Pancreas (tissue), 10 donors: Measurements from ENCODE around the gene OR52R1. TPM values are rescaled to one million over a fixed set of nuclear protein-coding genes. Genes with fewer than 3 reads are reported as not detected.

Source experiments
- ATAC-seq, 4 donors: fragments of 200-7000 bp; cut with Tn5 transposase; one replicate each; pipeline versions ENCODE4 v1.8.0 to v1.9.1; 2020; ENCODE audit warnings: mild to moderate bottlenecking in 4 of 4, moderate library complexity in 4 of 4
- DNase-seq, 6 donors: peaks; one replicate each; pipeline ENCODE4 v3.0.0-alpha.2; 2020
- FAIRE-seq: peaks from 2 replicates; lab custom pipeline; 2012; peaks lifted over from hg19 to GRCh38; lab: Jason Lieb, UNC
- H3K27ac ChIP-seq, 4 donors: fragments of 200-600 bp; sonication (generic); 1 replicate in 3 of 4; 2 replicates in 1 of 4; pipeline versions ENCODE4 v1.5.0 to v1.8.0; 2020
- H3K27me3 ChIP-seq, 4 donors: fragments of 200-600 bp; one replicate each; pipeline ENCODE4 v1.8.0; 2021
- H3K36me3 ChIP-seq, 3 donors: fragments of 200-600 bp; sonication (generic) in 1 of 3; one replicate each; pipeline versions ENCODE4 v1.5.0 to v1.8.0; 2020 to 2021
- H3K4me1 ChIP-seq, 3 donors: fragments of 200-600 bp; one replicate each; pipeline ENCODE4 v1.8.0; 2021
- H3K4me3 ChIP-seq, 4 donors: fragments of 200-600 bp; sonication (generic) in 2 of 4; one replicate each; pipeline versions ENCODE4 v1.5.0 to v1.8.0; 2020 to 2021
- H3K9me3 ChIP-seq, 4 donors: fragments of 200-600 bp; one replicate each; pipeline ENCODE4 v1.8.0; 2021
- CTCF ChIP-seq, 4 donors: fragments of 200-600 bp; sonication (generic) in 3 of 4; IDR thresholded peaks; one replicate each; pipeline versions ENCODE4 v1.5.0 to v1.8.0; 2021; ENCODE audit warnings: antibody characterized with exemption in 4 of 4
- WGBS, 2 donors: extraction: QIAGEN DNeasy Blood & Tissue Kit; methylation state at CpG; one replicate each; pipeline ENCODE4 v1.1.7; 2013; 5-methylcytosine and 5-hydroxymethylcytosine counted together
- intact Hi-C, 3 donors: fragments of 100-400 bp; cut with DNase I; formaldehyde crosslinking; loops; one replicate each; pipeline versions ENCODE4 v1.11.1 to v1.14.2; 2022
- polyA plus RNA-seq, 2 donors: library from polyadenylated mRNA; stranded (reverse); fragments of 200-250 nt; gene quantifications; one replicate each; pipeline ENCODE4 v1.2.3, GENCODE V29; 2013
- total RNA-seq, 6 donors: library from RNA; stranded (reverse); fragmentation: NEBNext Ultra II Directional in 4 of 6; extraction: Animal tissue kit (Norgen Biotek cat#: 25700) in 4 of 6; gene quantifications; one replicate each; pipeline versions ENCODE4 v1.2.1 to v1.2.4, GENCODE V29; 2021 to 2023
- donor health status: healthy with polysubstance abuse.
- donor health status: DM: no; HTN: no; CAD: no; lungs with moderate emphysema.
- donor health status: DM: no; HTN: no; CAD: no.
- donor health status: control.
- donor health status: control.
- donor health status: Bipolar disorder and iron deficiency.
- donor health status: DM: yes; HTN: yes; CAD: no.
- donor health status: DM: no; HTN: no; CAD: no.
- donor health status: DM: no; HTN: no; CAD: no.
- donor health status: DM: yes; HTN: yes; CAD: no.

OR52R1 gene
- total and polyA plus RNA-seq, 8 donors, result not detected

- no peak for FAIRE-seq
- Histone ChIP-seq H3K9me3 (no peaks in the 10 kb centered on the region), H3K4me3 (no peak overlapping the region), H3K4me1 (no peaks in the 10 kb centered on the region), H3K36me3 (no peaks in the 10 kb centered on the region), H3K27me3 (no peaks in the 10 kb centered on the region), H3K27ac (no peak overlapping the region)
- intact Hi-C loops, result no loop called here
- TF ChIP-seq CTCF (IDR thresholded peaks at IDR 0.05), result no peak
- ATAC-seq, result no peak
- 40 to 63% methylated on average over 1 of the region's 1 CpG for WGBS, 2 donors
- DNase-seq, result no peak
Observed at GRCh38 chr11:4830346-4830745, 26.2 kb upstream of the OR52R1 start.

- no peak overlapping the region for H3K4me3 ChIP-seq
- FAIRE-seq (no peak), DNase-seq (no peak), ATAC-seq (peak in 2 of 4 donors; percentile 29 to 43)
- no peaks in the 10 kb centered on the region for H3K9me3 ChIP-seq
- intact Hi-C loops, result no loop called here
- no peaks in the 10 kb centered on the region for H3K4me1 ChIP-seq
- H3K27ac ChIP-seq, result no peak overlapping the region
- no peak for TF ChIP-seq CTCF (IDR thresholded peaks at IDR 0.05)
- no peaks in the 10 kb centered on the region for H3K36me3 ChIP-seq
- no peaks in the 10 kb centered on the region for H3K27me3 ChIP-seq
Observed at GRCh38 chr11:4826425-4826824, 22.2 kb upstream of the OR52R1 start.

GRCh38 chr11:4825132-4825531 lies 21.0 kb upstream of the OR52R1 start:
- Histone ChIP-seq H3K4me3 (no peak overlapping the region), H3K27me3 (no peaks in the 10 kb centered on the region), H3K9me3 (no peaks in the 10 kb centered on the region), H3K4me1 (no peaks in the 10 kb centered on the region), H3K27ac (no peak overlapping the region), H3K36me3 (no peaks in the 10 kb centered on the region)
- no peak for ATAC-seq
- no peak for FAIRE-seq
- intact Hi-C loops, result no loop called here
- DNase-seq, result no peak
- TF ChIP-seq CTCF (IDR thresholded peaks at IDR 0.05), result no peak

- no peaks in the 10 kb centered on the region for H3K36me3 ChIP-seq
- no peaks in the 10 kb centered on the region for H3K9me3 ChIP-seq
- 77 to 88% methylated on average over 1 of the region's 1 CpG for WGBS, 2 donors
- DNase-seq (no peak), FAIRE-seq (no peak), ATAC-seq (no peak)
- intact Hi-C loops, result no loop called here
- no peak for TF ChIP-seq CTCF (IDR thresholded peaks at IDR 0.05)
- no peak within 1 kb of the TSS for H3K27ac ChIP-seq
- no peaks in the 10 kb centered on the region for H3K27me3 ChIP-seq
- H3K4me3 ChIP-seq, result no peak within 1 kb of the TSS
- H3K4me1 ChIP-seq, result no peaks in the 10 kb centered on the region
Observed at GRCh38 chr11:4821021-4821420, 16.8 kb upstream of the OR52R1 start, which contains the start of gene OR51F2. OR51F2 (plus strand) TSS chr11:4821321; CDS start chr11:4821422, 101 bp downstream.

- no peak for TF ChIP-seq CTCF (IDR thresholded peaks at IDR 0.05)
- Histone ChIP-seq H3K27ac (no peak overlapping the region), H3K27me3 (no peaks in the 10 kb centered on the region), H3K4me3 (no peak overlapping the region), H3K9me3 (no peaks in the 10 kb centered on the region), H3K36me3 (no peaks in the 10 kb centered on the region), H3K4me1 (no peaks in the 10 kb centered on the region)
- DNase-seq (no peak), FAIRE-seq (no peak), ATAC-seq (no peak)
- WGBS, 2 donors, result 75 to 82% methylated on average over 2 of the region's 2 CpGs
- intact Hi-C loops, result no loop called here
Observed at GRCh38 chr11:4809246-4809645, 5.1 kb upstream of the OR52R1 start.
